ENCODE results near the gene REN. TPM values are rescaled to one million over a fixed set of nuclear protein-coding genes. Genes with fewer than 3 reads are reported as not detected.

The REN gene
- total and polyA plus RNA-seq, 2 donors (not counting 3 experiments of a cell fraction or from before 2014, with no cell fraction given): 0.11 TPM; not detected in 1

GRCh38 chr1:204180133-204180532 lies 14.0 kb upstream of the REN start:
- Histone ChIP-seq H4K20me1 (replicated peaks; ENCODE audit: control insufficient read depth, extremely low read depth, insufficient read depth, low read length) (no peaks in the 10 kb centered on the region), H3K27me3 (ENCODE audit: control insufficient read depth in 2 of 2, insufficient read depth in 2 of 2, low read length in 2 of 2) (no peaks in the 10 kb centered on the region), H3K79me2 (ENCODE audit: control insufficient read depth, insufficient read depth, low read length) (no peaks in the 10 kb centered on the region), H3K4me3 (replicated peaks in 1 of 3; ENCODE audit: insufficient read depth in 1 of 3, low read depth in 1 of 3, low read length in 3 of 3) (no peak overlapping the region), H2AFZ (ENCODE audit: low read depth, low read length) (no peak overlapping the region), H3K27ac (ENCODE audit: insufficient read depth, low read depth, low read length) (no peak overlapping the region), H3K9ac (replicated peaks; ENCODE audit: extremely low read depth, insufficient read depth, low read length) (no peak overlapping the region), H3K4me1 (ENCODE audit: control insufficient read depth, extremely low read depth, insufficient read depth, low read length) (peaks cover 7% of the 10 kb centered on the region), H3K9me3 (replicated peaks; ENCODE audit: control insufficient read depth, insufficient read depth, low read length) (no peaks in the 10 kb centered on the region), H3K4me2 (ENCODE audit: insufficient read depth, low read length) (no peak overlapping the region), H3K9me1 (replicated peaks; ENCODE audit: control insufficient read depth, extremely low read depth, insufficient read depth, low read length) (no peaks in the 10 kb centered on the region), H3K36me3 (ENCODE audit: control insufficient read depth in 2 of 2, extremely low read depth in 1 of 2, insufficient read depth in 2 of 2, low read length in 2 of 2) (no peaks in the 10 kb centered on the region)
- no TSS peak for BruUV-seq (replicated peaks)
- TF ChIP-seq JUN (IDR thresholded peaks at IDR 0.05; ENCODE audit: borderline replicate concordance, insufficient read depth, insufficient read length, low read depth) (no peak), CTCF (IDR thresholded peaks at IDR 0.05; ENCODE audit: extremely low read depth in 1 of 2, insufficient read depth in 1 of 2, low read depth in 1 of 2, low read length in 2 of 2) (no peak), GATA2 (IDR thresholded peaks at IDR 0.05; ENCODE audit: insufficient read depth, insufficient read length, low read depth, low read length) (no peak), POLR2AphosphoS5 (IDR thresholded peaks at IDR 0.05; ENCODE audit: insufficient read depth, low read depth, low read length) (no peak), MYC (IDR thresholded peaks at IDR 0.05; ENCODE audit: low read depth, low read length) (no peak), POLR2A (IDR thresholded peaks at IDR 0.05; ENCODE audit: low read depth, low read length) (no peak), MAX (IDR thresholded peaks at IDR 0.05; ENCODE audit: insufficient read depth, insufficient read length) (no peak), FOS (IDR thresholded peaks at IDR 0.05; ENCODE audit: borderline replicate concordance, insufficient read depth, low read length) (no peak), EZH2 (IDR thresholded peaks at IDR 0.05; ENCODE audit: borderline replicate concordance, low read depth, low read length, severe bottlenecking) (no peak)
- FAIRE-seq (no peak), DNase-seq (ENCODE audit: low read depth, low spot score) (no peak)
- ChIA-PET POLR2A (no interaction called here), CTCF (interaction anchor here (1.1 to 26.7 kb wide), 7 partner anchors 8 to 219 kb away, joined by 3 to 770 read pairs (median 3); partner anchors contain the start of gene ETNK2)
- dilution Hi-C loops (cut with MboI; ENCODE audit: extremely low pct_ligation_motif_present, low sequenced_read_pairs) (no loop called here), intact Hi-C loops (cut with micrococcal nuclease) (no loop called here)

All from endothelial cell of umbilical vein (primary cell).